HEK293 (cell line): ENCODE measurements around the gene CMKLR1.

Experiments used
- CTCF ChIA-PET: fragments of 350-600 bp; formaldehyde crosslinking; extraction: SDS; loops from one replicate; lab custom pipeline; 2021; ENCODE audit warnings: antibody characterized with exemption; lab: Yijun Ruan, JAX
- POLR2A ChIA-PET: fragments of 300-600 bp; formaldehyde crosslinking; extraction: SDS; loops from one replicate; lab custom pipeline; 2020; ENCODE audit warnings: antibody characterized with exemption, inconsistent platforms; lab: Yijun Ruan, JAX
- H3K27ac ChIP-seq: fragments of 200-500 bp; sonication (Bioruptor generic); 2 replicates; pipeline ENCODE4 v1.5.1; 2014; ENCODE audit warnings: low read depth, low read length, control low read depth, inconsistent platforms; ENCODE audit errors: extremely low read depth
- H3K36me3 ChIP-seq, 2 experiments: fragments of 200-500 bp in 1 of 2; sonication (Bioruptor generic) in 1 of 2; 1 replicate in 1 of 2; 2 replicates in 1 of 2; pipeline ENCODE4 v1.5.1; 2014 to 2017; ENCODE audit warnings: inconsistent platforms in 2 of 2, low read length in 2 of 2; ENCODE audit not compliant: control insufficient read depth in 2 of 2, insufficient read depth in 1 of 2
- H3K4me1 ChIP-seq: fragments of 200-500 bp; sonication (Bioruptor generic); 2 replicates; pipeline ENCODE4 v1.5.1; 2014; ENCODE audit warnings: mild to moderate bottlenecking, low read length, inconsistent platforms; ENCODE audit not compliant: control insufficient read depth, insufficient read depth
- H3K4me3 ChIP-seq: 2 replicates; pipeline ENCODE4 v1.5.1; 2011; ENCODE audit warnings: low read depth, mild to moderate bottlenecking, control low read depth, low read length, moderate library complexity
- H3K9me3 ChIP-seq: fragments of 200-500 bp; sonication (Bioruptor generic); 2 replicates; pipeline ENCODE4 v1.5.1; 2014; ENCODE audit warnings: low read depth, low read length, inconsistent platforms; ENCODE audit not compliant: control insufficient read depth, insufficient read depth
- EGR2 ChIP-seq: fragments of 450-650 bp; formaldehyde crosslinking; IDR thresholded peaks from 2 replicates; pipeline ENCODE4 v1.5.1; 2016; ENCODE audit warnings: low read depth, missing biosample characterization, missing genetic modification characterization
- GFI1B ChIP-seq: fragments of 450-650 bp; formaldehyde crosslinking; IDR thresholded peaks from 2 replicates; pipeline ENCODE4 v1.5.1; 2016; ENCODE audit warnings: missing biosample characterization, missing genetic modification characterization
- GLI2 ChIP-seq: fragments of 450-650 bp; formaldehyde crosslinking; IDR thresholded peaks from 2 replicates; pipeline ENCODE4; 2017; ENCODE audit warnings: missing biosample characterization, missing genetic modification characterization, low read depth, borderline replicate concordance
- GLIS2 ChIP-seq: fragments of 450-650 bp; formaldehyde crosslinking; IDR thresholded peaks from 2 replicates; pipeline ENCODE4 v1.5.1; 2016; ENCODE audit warnings: missing biosample characterization, missing genetic modification characterization
- KLF1 ChIP-seq: fragments of 450-650 bp; formaldehyde crosslinking; IDR thresholded peaks from 2 replicates; pipeline ENCODE4 v1.5.1; 2016; ENCODE audit warnings: missing biosample characterization, missing genetic modification characterization
- KLF8 ChIP-seq: fragments of 450-650 bp; formaldehyde crosslinking; IDR thresholded peaks from 2 replicates; pipeline ENCODE4 v1.5.1; 2016; ENCODE audit warnings: missing biosample characterization, missing genetic modification characterization
- OSR2 ChIP-seq: fragments of 450-650 bp; formaldehyde crosslinking; IDR thresholded peaks from 2 replicates; pipeline ENCODE4 v1.5.1; 2016; ENCODE audit warnings: missing biosample characterization, missing genetic modification characterization
- SP3 ChIP-seq: fragments of 450-650 bp; formaldehyde crosslinking; IDR thresholded peaks from 2 replicates; pipeline ENCODE4 v1.5.1; 2016; ENCODE audit warnings: missing biosample characterization, missing genetic modification characterization
- ZBTB44 ChIP-seq: fragments of 450-650 bp; IDR thresholded peaks from 2 replicates; pipeline ENCODE4 v1.5.1; 2018; ENCODE audit warnings: missing biosample characterization, mild to moderate bottlenecking, missing genetic modification characterization
- ZFP69B ChIP-seq: fragments of 450-650 bp; formaldehyde crosslinking; IDR thresholded peaks from 2 replicates; pipeline ENCODE4 v1.5.1; 2016; ENCODE audit warnings: missing biosample characterization, missing genetic modification characterization
- ZNF10 ChIP-seq: fragments of 450-650 bp; formaldehyde crosslinking; IDR thresholded peaks from 2 replicates; pipeline ENCODE4 v1.5.1; 2017; ENCODE audit warnings: missing biosample characterization, missing genetic modification characterization
- ZNF114 ChIP-seq: fragments of 450-650 bp; formaldehyde crosslinking; IDR thresholded peaks from 2 replicates; pipeline ENCODE4 v1.5.0; 2017; ENCODE audit warnings: missing biosample characterization, missing genetic modification characterization
- ZNF133 ChIP-seq: fragments of 450-650 bp; formaldehyde crosslinking; IDR thresholded peaks from 2 replicates; pipeline ENCODE4 v1.5.1; 2016; ENCODE audit warnings: missing biosample characterization, missing genetic modification characterization
- ZNF18 ChIP-seq: fragments of 450-650 bp; formaldehyde crosslinking; IDR thresholded peaks from 2 replicates; pipeline ENCODE4 v1.5.1; 2016; ENCODE audit warnings: missing biosample characterization, missing genetic modification characterization
- ZNF214 ChIP-seq: fragments of 450-650 bp; formaldehyde crosslinking; IDR thresholded peaks from 2 replicates; pipeline ENCODE4 v1.5.1; 2017; ENCODE audit warnings: missing biosample characterization, mild to moderate bottlenecking, missing genetic modification characterization, borderline replicate concordance
- ZNF335 ChIP-seq: fragments of 450-650 bp; formaldehyde crosslinking; conservative IDR thresholded peaks from 2 replicates; pipeline ENCODE4 v1.5.1; 2016; ENCODE audit warnings: missing biosample characterization, missing genetic modification characterization
- ZNF394 ChIP-seq: fragments of 450-650 bp; formaldehyde crosslinking; IDR thresholded peaks from 2 replicates; pipeline ENCODE4 v1.5.1; 2016; ENCODE audit warnings: missing biosample characterization, missing genetic modification characterization, mild to moderate bottlenecking, moderate library complexity, borderline replicate concordance
- ZNF473 ChIP-seq: fragments of 450-650 bp; formaldehyde crosslinking; IDR thresholded peaks from 2 replicates; pipeline ENCODE4 v1.5.1; 2017; ENCODE audit warnings: missing biosample characterization, missing genetic modification characterization
- ZNF48 ChIP-seq: fragments of 450-650 bp; formaldehyde crosslinking; IDR thresholded peaks from 2 replicates; pipeline ENCODE4 v1.5.1; 2016; ENCODE audit warnings: missing biosample characterization, missing genetic modification characterization
- ZNF501 ChIP-seq: fragments of 450-650 bp; formaldehyde crosslinking; IDR thresholded peaks from 2 replicates; pipeline ENCODE4 v1.5.1; 2016; ENCODE audit warnings: missing biosample characterization, missing genetic modification characterization
- ZNF621 ChIP-seq: fragments of 450-650 bp; formaldehyde crosslinking; IDR thresholded peaks from 2 replicates; pipeline ENCODE4 v1.5.1; 2017; ENCODE audit warnings: missing biosample characterization, missing genetic modification characterization
- ZNF658 ChIP-seq: fragments of 450-650 bp; formaldehyde crosslinking; IDR thresholded peaks from 2 replicates; pipeline ENCODE4; 2016; ENCODE audit warnings: missing biosample characterization, missing genetic modification characterization
- ZNF692 ChIP-seq: fragments of 450-650 bp; formaldehyde crosslinking; IDR thresholded peaks from 2 replicates; pipeline ENCODE4 v1.5.1; 2016; ENCODE audit warnings: missing biosample characterization, missing genetic modification characterization
- ZNF707 ChIP-seq: fragments of 450-650 bp; formaldehyde crosslinking; IDR thresholded peaks from 2 replicates; pipeline ENCODE4 v1.5.1; 2016; ENCODE audit warnings: missing biosample characterization, missing genetic modification characterization
- ZNF76 ChIP-seq: fragments of 450-650 bp; formaldehyde crosslinking; IDR thresholded peaks from 2 replicates; pipeline ENCODE4; 2016; ENCODE audit warnings: low read depth, missing biosample characterization, missing genetic modification characterization, borderline replicate concordance
- ZNF791 ChIP-seq: fragments of 450-650 bp; formaldehyde crosslinking; IDR thresholded peaks from 2 replicates; pipeline ENCODE4 v1.5.1; 2016; ENCODE audit warnings: missing biosample characterization, missing genetic modification characterization

CMKLR1 gene

DNA sequence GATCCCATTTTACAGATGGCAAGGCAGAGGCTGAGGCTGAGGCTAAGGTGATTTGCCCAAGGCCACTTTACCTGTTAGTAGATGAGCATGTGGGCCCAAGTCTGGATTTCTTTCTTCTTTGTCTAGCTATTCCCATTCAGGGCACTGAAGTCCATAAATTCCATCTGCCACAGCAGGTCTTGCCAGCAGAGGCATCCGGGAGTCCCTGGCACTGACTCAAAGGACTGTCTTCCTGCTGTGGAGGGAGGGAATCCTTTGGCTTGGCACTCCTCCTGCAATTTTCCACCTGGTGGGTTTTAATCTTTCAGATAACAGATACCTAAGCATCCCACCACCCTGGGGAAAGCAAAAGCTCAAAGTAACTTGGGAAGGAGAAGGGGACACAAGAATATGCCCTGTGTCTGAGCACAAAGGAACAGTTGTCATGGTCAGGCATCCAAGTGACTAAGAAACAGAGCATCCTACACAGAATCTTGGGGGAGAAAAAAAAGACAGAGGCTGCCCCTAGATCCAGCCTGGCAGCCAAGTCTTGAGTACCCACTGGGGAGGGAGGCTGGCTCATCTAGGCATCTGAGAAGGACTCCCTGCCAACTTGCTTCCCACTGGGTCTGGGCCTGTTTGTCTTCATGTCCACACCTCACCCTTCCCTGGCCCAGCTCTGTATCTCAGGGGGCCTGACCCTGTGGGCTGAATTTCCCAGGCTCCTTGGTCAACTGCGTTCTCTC, 35.6 kb upstream of the CMKLR1 start:
- no peaks in the 10 kb centered on the region for H3K4me1 ChIP-seq
- H3K27ac ChIP-seq: no peak overlapping the region
- TF ChIP-seq ZBTB44 (tag by site-specific recombination): no peak
- TF ChIP-seq ZNF10: no peak
- TF ChIP-seq GFI1B: no peak
- no peak for TF ChIP-seq ZNF18 (tag by site-specific recombination)
- TF ChIP-seq ZNF214 (tag by site-specific recombination): no peak
- TF ChIP-seq GLIS2 (tag by site-specific recombination): no peak
- TF ChIP-seq ZNF707 (tag by site-specific recombination): no peak
- TF ChIP-seq ZNF501: no peak
- no peak for TF ChIP-seq SP3 (tag by site-specific recombination)
- TF ChIP-seq ZNF473 (tag by site-specific recombination): no peak
- no peak for TF ChIP-seq ZNF48
- TF ChIP-seq ZNF692 (tag by site-specific recombination): no peak
- no peak for TF ChIP-seq ZNF114
- no peak overlapping the region for H3K4me3 ChIP-seq
- no peaks in the 10 kb centered on the region for H3K36me3 ChIP-seq
- H3K9me3 ChIP-seq: no peaks in the 10 kb centered on the region
- ChIA-PET CTCF (no interaction called here), POLR2A (no interaction called here)

DNA sequence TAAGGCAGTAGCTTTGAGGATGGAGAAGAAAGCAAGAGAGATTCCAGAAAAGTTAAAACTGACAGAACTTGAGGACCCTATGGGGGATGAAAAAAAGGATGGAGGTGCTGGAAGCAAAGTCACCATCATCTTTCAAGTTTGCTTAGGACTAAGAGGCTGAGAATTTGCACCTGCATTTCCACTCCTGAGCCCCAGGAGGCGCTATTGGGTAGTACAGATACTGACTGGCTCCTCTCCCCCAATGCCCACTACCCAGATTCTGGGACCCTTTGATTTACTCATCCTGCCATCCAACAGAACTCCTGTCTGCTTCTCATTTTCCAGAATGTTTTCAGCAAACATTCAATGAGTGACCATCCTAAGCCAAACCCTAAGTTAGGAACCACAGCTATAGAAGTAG, 34.0 kb upstream of the CMKLR1 start:
- H3K4me1 ChIP-seq: no peaks in the 10 kb centered on the region
- TF ChIP-seq ZNF335 (tag by site-specific recombination) (no peak), ZNF214 (tag by site-specific recombination) (no peak), ZNF791 (tag by site-specific recombination) (no peak), ZNF76 (tag by site-specific recombination) (no peak), ZNF133 (tag by site-specific recombination) (no peak), KLF1 (tag by site-specific recombination) (no peak), ZNF394 (tag by site-specific recombination) (no peak), ZNF658 (no peak), ZFP69B (tag by site-specific recombination) (no peak), OSR2 (tag by site-specific recombination) (no peak), EGR2 (tag by site-specific recombination) (no peak), ZNF621 (tag by site-specific recombination) (no peak), GLI2 (tag by site-specific recombination) (no peak), KLF8 (tag by site-specific recombination) (no peak)
- TF ChIP-seq, all 188 proteins: peak for 0
- ChIA-PET POLR2A (no interaction called here), CTCF (interaction anchor here (0.7 to 1.0 kb wide), 4 partner anchors 9 to 97 kb away, joined by 3 to 5 read pairs (median 3); no protein-coding TSS in a partner anchor)
- no peaks in the 10 kb centered on the region for H3K9me3 ChIP-seq
- no peak overlapping the region for H3K4me3 ChIP-seq
- no peak overlapping the region for H3K27ac ChIP-seq
- H3K36me3 ChIP-seq: no peaks in the 10 kb centered on the region
